D721Med (cell line): ENCODE data around the gene UFD1.

Experiments
- DNase-seq: peaks from one replicate; pipeline ENCODE4 v3.0.0; 2011; ENCODE audit warnings: low spot score; ENCODE audit not compliant: insufficient read length
- FAIRE-seq: peaks from 2 replicates; lab custom pipeline; 2011; peaks lifted over from hg19 to GRCh38; lab: Jason Lieb, UNC
- TF ChIP-seq, protein P1 (sequence below): IDR thresholded peaks from 2 replicates; pipeline ENCODE4 v1.5.1; 2012; ENCODE audit warnings: mild to moderate bottlenecking, control low read depth; ENCODE audit not compliant: insufficient read depth; ENCODE audit errors: missing control alignments

UFD1 gene

DNA sequence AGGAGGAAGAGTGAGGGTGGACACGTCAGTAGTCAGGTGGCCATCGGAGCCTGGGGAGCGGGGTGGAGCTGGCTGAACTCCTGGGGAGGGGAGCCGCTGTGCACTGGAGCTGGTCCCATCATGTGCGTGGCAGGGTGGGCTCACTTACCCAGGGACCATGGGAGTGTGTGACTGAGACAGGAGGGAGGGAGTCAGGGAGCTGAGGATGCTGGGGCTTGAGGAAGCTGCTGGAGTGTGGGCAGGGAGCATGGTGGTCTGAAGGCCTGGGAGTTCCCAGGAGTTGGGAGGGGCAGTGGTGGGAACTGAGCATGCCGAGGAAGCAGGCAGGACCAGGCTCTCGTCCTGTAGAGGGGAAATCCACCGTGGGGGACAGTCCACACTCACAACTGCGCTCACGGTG, 27.2 kb upstream of the UFD1 start:
- no peak for FAIRE-seq
- TF ChIP-seq, protein P1, sequence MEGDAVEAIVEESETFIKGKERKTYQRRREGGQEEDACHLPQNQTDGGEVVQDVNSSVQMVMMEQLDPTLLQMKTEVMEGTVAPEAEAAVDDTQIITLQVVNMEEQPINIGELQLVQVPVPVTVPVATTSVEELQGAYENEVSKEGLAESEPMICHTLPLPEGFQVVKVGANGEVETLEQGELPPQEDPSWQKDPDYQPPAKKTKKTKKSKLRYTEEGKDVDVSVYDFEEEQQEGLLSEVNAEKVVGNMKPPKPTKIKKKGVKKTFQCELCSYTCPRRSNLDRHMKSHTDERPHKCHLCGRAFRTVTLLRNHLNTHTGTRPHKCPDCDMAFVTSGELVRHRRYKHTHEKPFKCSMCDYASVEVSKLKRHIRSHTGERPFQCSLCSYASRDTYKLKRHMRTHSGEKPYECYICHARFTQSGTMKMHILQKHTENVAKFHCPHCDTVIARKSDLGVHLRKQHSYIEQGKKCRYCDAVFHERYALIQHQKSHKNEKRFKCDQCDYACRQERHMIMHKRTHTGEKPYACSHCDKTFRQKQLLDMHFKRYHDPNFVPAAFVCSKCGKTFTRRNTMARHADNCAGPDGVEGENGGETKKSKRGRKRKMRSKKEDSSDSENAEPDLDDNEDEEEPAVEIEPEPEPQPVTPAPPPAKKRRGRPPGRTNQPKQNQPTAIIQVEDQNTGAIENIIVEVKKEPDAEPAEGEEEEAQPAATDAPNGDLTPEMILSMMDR = no peak
- no peak for DNase-seq

DNA sequence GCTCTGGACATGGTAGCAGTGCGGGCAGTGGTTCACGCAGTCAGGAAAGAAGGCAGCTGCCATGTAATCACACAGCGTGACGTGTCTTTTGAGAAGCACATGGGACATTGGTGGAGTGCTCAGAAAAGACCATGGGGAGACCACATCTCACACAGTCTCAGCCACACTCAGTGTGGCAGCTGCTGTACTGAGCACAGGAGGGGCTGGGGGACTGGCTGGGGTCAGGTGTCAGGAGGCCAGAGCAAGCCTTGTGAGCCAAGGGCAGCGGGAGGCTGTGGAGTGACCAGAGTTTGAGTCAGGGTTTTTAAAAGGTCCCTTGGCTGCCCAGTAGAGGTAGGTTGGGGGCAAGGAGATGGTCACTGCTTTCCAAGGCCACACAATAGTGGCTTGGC, 26.7 kb upstream of the UFD1 start:
- TF ChIP-seq, protein P1 = no peak
- DNase-seq (no peak), FAIRE-seq (no peak)

DNA sequence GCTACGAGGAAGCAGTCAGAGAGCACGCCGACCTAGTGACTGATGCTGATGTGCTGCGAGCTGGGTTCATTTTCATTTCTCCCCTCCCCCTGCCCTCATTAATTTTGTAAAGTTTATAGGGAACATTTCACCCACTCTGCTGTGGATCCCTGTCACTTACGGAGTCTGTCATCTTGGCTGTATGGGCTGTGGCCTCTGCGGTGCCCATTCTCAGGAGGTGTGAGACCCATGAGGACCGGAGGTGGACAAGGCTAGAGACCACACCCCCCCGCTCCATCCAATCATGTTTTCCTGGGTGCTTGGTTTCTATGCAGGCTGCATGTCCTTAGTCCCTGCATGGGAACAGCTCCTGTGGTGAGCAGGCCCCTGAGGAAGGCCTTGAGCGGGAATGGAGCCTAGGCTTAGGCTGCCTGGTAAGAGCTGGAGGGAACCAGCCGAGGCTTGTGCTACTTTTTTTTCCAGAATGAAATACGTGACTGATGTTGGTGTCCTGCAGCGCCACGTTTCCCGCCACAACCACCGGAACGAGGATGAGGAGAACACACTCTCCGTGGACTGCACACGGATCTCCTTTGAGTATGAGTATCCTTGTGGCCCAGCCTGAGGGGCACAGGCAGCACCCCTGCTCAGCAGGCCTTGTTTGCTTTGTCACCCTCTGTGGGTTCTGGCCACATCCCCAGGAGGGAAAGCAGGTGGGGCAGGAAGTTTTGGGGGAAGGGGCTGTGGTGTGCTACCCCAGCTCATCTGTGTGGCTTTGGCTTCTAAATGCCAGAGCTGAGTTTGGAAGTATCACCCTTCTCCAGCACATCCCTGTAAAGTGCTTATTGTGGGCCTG, 26.1 kb upstream of the UFD1 start:
- DNase-seq = no peak
- TF ChIP-seq, protein P1 = no peak
- no peak for FAIRE-seq

DNA sequence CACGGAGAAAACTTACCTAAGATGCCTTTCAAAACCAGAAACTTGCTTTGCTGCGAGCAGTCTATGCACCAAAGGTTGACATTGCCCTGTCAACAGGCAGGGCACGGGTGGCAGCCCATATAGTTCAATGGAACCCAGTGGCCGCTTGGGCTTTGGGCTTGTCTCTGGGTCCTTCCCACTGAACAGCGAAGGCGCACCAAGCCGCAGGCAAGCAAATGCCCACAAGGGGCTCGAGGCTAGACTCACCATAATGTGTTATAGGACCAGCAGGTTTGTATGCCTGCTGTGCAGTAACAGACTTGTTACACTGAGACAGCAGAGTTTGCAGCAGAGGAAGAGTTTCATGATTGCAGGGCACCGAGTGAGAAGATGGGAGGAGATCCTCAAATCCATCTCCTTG, 24.9 kb upstream of the UFD1 start:
- FAIRE-seq (no peak), DNase-seq (no peak)
- TF ChIP-seq, protein P1 = no peak

DNA sequence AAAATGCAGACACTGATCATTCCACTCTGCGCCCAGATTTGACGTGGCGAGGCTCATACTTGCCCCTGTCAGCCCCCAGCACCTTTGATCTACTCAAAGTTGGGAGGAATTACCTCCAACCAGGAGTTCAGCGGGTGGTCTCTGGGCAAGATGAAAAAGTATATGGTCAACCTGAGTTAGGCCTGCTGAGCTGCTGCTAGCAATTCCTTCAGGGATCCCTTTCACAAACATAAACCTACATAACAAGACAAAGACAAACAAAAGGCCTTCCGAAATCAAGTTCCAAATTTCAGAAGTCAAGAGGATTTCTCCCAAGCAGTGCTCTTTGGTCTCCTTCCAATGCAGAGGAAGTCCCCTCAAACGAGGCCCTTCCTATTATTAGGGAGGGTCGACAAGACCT, 24.4 kb upstream of the UFD1 start:
- no peak for FAIRE-seq
- TF ChIP-seq, protein P1 = no peak

DNA sequence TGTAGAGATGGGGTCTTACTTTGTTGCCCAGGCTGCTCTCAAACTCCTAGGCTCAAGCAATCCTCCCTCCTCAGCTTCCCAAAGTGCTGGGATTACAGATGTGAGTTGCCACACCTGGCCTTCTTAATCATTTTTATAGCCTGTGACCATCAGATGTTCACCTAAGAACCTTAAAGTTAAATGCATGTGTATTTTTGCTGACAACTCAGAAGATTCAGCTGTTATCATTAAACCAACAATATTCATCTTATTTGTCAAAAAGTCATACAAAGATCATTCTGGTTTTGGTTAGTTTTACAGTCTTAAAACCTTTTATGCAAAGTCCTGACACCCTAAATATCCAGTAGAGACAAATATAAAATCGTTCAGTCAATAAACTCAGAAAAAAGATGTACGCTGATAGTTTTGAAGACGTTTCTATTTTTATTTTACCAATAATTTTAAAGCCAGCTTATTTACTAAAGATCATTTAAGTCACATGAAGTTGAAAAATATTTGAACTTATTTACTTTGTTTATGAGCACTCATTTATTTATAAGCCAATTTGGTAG, 23.0 kb upstream of the UFD1 start:
- no peak for FAIRE-seq
- TF ChIP-seq, protein P1 = no peak
- DNase-seq = no peak

More for the DNA sequence above, 24.4 kb upstream of the UFD1 start:
- DNase-seq = no peak

DNA sequence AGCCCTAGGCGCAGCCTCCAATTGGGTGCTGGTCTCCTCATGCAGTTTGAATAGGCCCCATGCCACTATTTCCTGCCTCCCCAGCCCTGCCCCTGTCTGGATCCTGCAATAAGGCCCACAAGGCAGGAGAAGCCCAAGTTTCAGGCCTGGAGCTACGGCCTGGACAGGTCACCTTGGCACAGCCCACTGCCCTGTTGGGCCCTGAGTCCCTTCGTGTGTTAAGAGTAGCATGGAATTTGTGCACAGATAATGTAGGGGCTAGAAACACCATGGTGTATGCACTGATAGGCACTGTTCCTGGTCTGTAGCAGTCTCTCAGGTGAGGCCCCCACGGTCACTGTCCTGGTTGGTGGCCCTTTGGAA, 20.9 kb upstream of the UFD1 start:
- FAIRE-seq = no peak
- DNase-seq = no peak
- TF ChIP-seq, protein P1 = no peak
